Dermis blood vessel endothelial cell (primary cell): Measurements from ENCODE around the gene MINDY3. TPM values are rescaled to one million over a fixed set of nuclear protein-coding genes. Genes with fewer than 3 reads are reported as not detected.
"Not testable (repeated sequence)": the region's sequence is repeated elsewhere in the genome, so short reads cannot be mapped to it uniquely, and the experiment has no call there.

Experiments used
- DNase-seq: peaks from one replicate; pipeline ENCODE4 v3.0.0; 2010
- total RNA-seq: library from RNA; depleted of rRNA; stranded (reverse); fragments of >200 nt; gene quantifications from 2 replicates; pipeline ENCODE4 v1.2.3, GENCODE V29; 2014

Gene MINDY3
- total RNA-seq, 1 donor from 2014 or later, result 29.8 TPM

- DNase-seq, result no peak
These were observed 3.8 kb downstream of the MINDY3 start for GRCh38 chr10:15856328-15857015.

- DNase-seq, result no peak
These were observed 6.5 kb downstream of the MINDY3 start for GRCh38 chr10:15853800-15854199.

DNA sequence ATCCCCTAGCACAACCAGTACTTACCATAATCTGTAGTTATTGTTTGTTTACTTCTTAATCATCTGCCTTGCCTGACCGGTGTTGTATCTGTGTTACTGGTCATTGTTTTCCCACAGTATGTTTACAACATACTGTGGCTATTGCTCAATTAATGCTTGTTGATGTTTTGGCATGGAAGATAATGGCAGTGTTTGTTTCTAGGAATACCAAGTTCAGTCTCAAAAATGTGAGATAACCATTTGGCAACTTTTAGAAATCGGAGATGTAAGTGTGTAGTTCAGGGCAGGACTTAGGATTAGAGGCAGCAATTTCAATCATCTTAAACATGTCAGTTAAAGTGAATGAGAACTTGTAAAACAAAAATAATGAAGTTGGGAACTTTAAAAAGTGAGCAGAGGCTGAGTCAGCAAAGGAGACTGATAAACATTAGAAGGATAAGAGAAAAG is 8.2 kb downstream of the MINDY3 start:
- DNase-seq, result no peak

GRCh38 chr10:15850337-15850978 is 9.8 kb downstream of the MINDY3 start:
- not testable (repeated sequence) for DNase-seq

DNA sequence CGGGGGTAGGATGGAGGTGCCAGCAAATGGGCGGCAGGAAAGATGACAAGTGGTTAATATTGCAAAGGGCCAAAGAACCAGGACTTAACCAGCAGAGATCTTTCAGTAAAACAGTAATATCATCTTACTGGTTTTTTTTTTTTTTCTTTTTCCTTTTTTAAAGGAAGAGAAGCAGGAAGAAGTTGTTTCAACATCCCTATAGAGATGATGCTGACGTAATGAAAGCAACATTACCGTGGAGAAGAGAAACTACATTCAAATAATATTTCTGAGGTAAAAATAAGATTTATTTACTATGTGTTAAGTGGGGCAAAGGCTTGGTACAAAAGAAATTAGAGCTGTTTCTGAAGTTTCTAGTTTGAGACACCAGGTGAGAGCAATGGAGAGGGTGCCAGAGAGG is 11.0 kb downstream of the MINDY3 start:
- no peak for DNase-seq

GRCh38 chr10:15847481-15847880 is 12.8 kb downstream of the MINDY3 start:
- DNase-seq, result no peak

DNA sequence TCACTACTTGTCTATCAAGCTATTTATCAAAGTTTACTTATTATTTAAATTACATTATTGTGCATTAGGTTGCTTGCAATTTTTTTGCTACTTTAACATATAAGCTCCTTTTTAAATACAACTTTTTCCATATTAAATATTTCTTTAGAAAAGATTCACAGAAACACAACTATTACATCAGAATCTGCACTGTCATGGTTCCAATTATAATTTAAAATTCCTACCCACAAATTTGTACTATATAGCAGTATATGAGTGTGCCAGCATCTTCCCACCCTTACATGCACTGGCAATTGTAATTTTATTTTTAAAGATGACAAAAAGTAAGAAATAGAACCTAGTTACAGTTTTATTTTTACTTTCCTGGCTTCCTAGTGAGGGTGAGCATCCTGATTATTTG is 15.8 kb downstream of the MINDY3 start:
- DNase-seq, result no peak

GRCh38 chr10:15843695-15844094 is 16.6 kb downstream of the MINDY3 start:
- no peak for DNase-seq

DNA sequence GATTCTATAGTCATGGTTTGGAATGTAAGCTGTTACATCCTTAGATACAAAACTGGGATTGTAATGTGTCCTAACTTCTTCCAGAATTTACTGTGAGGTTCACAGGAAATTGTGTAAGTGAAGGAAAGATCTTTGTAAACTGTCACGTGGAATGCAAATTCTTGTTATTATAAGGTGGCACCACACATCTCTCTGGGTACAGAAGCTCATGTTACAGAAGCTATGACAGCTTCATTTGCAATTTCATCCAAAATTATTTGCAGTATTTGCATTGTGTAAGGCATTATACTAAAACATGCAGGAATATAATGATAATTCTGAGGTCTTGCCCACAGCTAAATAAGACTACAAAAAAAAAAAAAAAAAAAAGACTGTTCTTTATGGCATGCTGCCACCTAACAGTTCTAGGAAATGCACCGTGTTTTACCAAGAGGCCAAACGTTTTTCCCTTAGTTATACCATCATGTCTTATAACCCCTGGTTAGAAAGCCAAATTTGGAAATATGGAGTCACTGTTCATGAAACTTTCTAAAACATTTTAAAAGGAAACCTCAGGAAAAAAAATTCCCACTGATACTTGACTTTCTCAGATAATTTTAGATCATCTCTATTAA is 17.6 kb downstream of the MINDY3 start:
- DNase-seq, result peak; percentile 18

DNA sequence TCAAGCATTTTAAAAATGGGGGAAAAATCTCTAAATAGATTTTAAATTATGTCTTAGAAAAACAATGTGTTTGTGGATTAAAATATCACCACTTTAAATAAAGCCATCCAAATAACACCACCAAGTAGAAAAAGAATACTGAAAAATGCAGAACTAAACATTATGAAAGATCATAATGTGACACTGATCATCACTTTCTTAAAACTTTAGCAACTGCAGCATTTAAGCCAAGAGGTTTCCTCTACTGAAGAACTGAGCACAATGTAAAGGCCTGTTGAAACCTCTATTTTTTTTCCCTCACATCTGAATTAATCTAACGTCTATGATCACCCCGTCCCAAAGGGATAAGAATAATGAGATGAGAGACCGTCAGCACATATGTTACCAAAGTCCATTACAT is 18.6 kb downstream of the MINDY3 start:
- no peak for DNase-seq

- DNase-seq, result no peak
These were observed 23.5 kb downstream of the MINDY3 start for GRCh38 chr10:15836807-15837206.

DNA sequence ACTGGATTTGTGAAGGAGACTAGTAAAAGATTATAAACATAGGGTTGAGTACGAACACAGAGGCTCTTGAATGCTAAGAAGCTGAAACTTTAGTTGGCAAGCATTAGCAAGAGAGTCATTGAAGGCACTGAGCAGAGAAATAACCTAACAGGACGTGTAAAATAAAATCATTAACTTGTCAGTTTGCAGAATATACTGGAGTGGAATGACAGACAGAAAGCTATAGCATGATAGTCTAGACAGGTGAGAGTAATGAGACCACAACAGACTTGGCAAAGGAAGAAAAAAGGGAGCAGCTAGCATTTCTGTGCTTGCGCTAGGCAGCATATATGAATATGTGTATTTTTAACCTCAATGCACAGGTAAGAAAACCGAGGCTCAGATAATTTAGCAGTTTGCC is 30.8 kb downstream of the MINDY3 start:
- DNase-seq, result no peak

- DNase-seq, result peak; percentile 53
These were observed 35.8 kb downstream of the MINDY3 start for GRCh38 chr10:15824498-15824897.

- DNase-seq, result no peak
These were observed 38.2 kb downstream of the MINDY3 start for GRCh38 chr10:15822131-15822530.

GRCh38 chr10:15821046-15821683 is 39.1 kb downstream of the MINDY3 start:
- DNase-seq, result no peak

DNA sequence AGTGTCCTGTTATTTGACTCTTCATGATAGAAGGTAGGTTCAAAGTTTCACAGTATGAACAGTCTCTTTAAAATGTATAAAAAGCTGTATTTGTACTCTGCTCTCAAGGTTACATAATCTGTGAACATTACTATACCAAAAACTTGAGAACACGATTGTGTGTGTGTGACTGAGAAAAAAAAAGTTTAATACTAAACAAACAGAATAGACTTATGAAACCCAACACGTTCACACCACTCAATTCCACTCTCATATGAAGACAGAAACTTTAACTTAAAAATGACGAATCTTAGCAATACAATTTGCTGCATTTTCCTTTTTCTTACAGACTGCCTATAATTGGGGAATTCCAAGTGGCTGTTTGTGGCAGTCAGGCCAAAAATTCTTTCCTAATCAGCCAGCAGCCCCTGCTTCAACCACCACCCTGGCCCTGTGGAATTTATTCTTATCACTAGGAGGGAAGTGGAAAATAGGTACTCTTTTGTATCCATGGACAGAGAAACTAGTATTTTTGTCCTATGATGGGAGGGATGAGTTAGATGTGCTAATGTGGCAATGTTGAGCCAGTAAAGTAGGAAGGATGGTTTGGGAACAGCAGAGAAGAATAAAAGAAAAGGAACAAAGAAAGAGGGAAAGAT is 42.8 kb downstream of the MINDY3 start:
- peak; percentile 5 for DNase-seq

- peak; percentile 43 for DNase-seq
These were observed 44.9 kb downstream of the MINDY3 start for GRCh38 chr10:15815242-15815885.

- peak; percentile 9 for DNase-seq
These were observed 45.7 kb downstream of the MINDY3 start for GRCh38 chr10:15814565-15814964.

DNA sequence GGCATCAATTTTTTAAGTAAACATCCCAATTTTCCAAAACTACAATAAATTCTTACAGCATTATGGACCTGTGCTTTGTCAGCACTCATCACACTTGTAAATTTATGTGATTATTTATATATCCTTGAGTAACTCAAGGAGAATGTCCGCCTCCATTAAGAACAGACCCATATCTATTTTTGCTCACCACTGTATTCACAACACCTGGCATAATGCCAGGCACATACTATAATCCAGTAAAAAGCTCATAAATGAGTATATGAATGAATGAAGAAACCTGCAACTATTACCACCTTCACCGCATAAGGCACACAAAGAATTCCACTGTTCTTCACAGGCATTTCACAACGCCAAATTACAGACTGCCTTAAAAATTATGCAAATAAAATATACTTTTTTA is 46.9 kb downstream of the MINDY3 start:
- DNase-seq, result peak; percentile 56

- DNase-seq, result no peak
These were observed 50.9 kb downstream of the MINDY3 start for GRCh38 chr10:15809450-15809849.

GRCh38 chr10:15808204-15808797 is 52.0 kb downstream of the MINDY3 start:
- DNase-seq, result no peak
